ENCODE data around the gene CIDEC. TPM values are rescaled to one million over a fixed set of nuclear protein-coding genes. Genes with fewer than 3 reads are reported as not detected.
"Not testable (repeated sequence)": the region's sequence is repeated elsewhere in the genome, so short reads cannot be mapped to it uniquely, and the experiment has no call there.

Gene CIDEC
- total RNA-seq, 6 experiments from 2014 or later = not detected

GRCh38 chr3:9899289-9899791 is 19.3 kb upstream of the CIDEC start:
- peaks cover 14% of the 10 kb centered on the region for H3K36me3 Mint-ChIP-seq (ENCODE audit: low read depth)
- peaks cover 9% of the 10 kb centered on the region for H3K9me3 Mint-ChIP-seq
- no peak overlapping the region for H3K4me3 Mint-ChIP-seq
- H3K27me3 Mint-ChIP-seq (ENCODE audit: insufficient read depth) = no peaks in the 10 kb centered on the region; the same call in 1 of the 2 replicates
- TF ChIP-seq CTCF (IDR thresholded peaks at IDR 0.05) = no peak
- H3K27ac Mint-ChIP-seq = no peak overlapping the region
- no peak for DNase-seq
- peaks cover 62% of the 10 kb centered on the region for H3K4me1 Mint-ChIP-seq (ENCODE audit: low read depth)

- Mint-ChIP-seq H3K36me3 (ENCODE audit: low read depth) (peaks cover 21% of the 10 kb centered on the region), H3K4me3 (no peak overlapping the region), H3K27me3 (ENCODE audit: insufficient read depth) (no peaks in the 10 kb centered on the region; the same call in 1 of the 2 replicates), H3K27ac (peak overlapping the region; percentile 48), H3K4me1 (ENCODE audit: low read depth) (peaks cover 64% of the 10 kb centered on the region), H3K9me3 (peaks cover 9% of the 10 kb centered on the region)
- DNase-seq = no peak
- TF ChIP-seq CTCF (IDR thresholded peaks at IDR 0.05) = no peak
These were observed 18.6 kb upstream of the CIDEC start for GRCh38 chr3:9898467-9899241.

DNA sequence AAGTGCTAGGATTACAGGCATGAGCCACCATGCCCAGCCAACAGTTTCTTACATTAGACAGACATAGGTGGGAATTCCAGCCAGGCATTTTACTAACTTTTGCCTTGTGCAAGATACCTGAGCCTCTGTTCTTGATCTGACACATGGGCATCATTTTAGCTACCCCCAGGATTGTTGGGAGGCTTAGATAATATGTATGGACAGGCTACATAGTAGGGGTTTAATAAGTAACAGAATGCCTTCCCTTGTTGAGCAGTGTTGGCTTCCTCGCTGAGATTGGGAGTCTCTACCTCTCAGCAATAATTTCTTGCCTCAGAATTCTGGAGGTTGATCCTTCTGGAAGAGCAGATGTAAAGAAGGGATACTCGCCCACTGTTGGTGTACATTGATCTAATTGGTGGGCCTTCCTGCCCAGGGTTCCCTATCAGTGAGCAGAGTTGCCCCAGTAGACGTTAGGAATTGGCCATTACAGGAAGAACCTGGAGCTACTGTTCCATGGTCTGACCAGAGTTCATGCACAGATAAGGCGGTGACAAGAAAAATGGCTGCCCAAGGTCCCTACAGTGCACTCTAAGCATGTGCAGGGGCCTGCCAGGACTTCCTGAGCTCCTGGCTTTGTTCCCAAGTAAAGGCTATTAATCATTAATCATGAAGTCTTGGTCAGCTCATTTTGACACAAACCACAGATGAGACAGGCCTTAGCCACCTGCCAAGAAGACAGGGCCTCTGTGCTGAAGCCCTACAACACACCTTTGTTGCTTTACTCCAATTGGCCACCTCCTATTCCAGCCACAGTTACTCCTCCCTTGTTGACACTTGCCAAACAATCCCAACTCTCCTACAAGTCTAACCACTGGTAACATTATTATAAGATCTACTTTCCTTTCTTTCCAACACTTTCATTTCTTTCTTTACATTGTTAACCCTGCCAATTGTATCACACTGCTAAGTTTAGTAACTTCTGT is 17.6 kb upstream of the CIDEC start:
- Mint-ChIP-seq H3K4me3 (no peak overlapping the region), H3K9me3 (peaks cover 9% of the 10 kb centered on the region), H3K27me3 (ENCODE audit: insufficient read depth) (no peaks in the 10 kb centered on the region; the same call in 1 of the 2 replicates), H3K36me3 (ENCODE audit: low read depth) (peaks cover 31% of the 10 kb centered on the region), H3K27ac (peak overlapping the region; percentile 48), H3K4me1 (ENCODE audit: low read depth) (peaks cover 64% of the 10 kb centered on the region)
- no peak for TF ChIP-seq CTCF (IDR thresholded peaks at IDR 0.05)
- no peak for DNase-seq

DNA sequence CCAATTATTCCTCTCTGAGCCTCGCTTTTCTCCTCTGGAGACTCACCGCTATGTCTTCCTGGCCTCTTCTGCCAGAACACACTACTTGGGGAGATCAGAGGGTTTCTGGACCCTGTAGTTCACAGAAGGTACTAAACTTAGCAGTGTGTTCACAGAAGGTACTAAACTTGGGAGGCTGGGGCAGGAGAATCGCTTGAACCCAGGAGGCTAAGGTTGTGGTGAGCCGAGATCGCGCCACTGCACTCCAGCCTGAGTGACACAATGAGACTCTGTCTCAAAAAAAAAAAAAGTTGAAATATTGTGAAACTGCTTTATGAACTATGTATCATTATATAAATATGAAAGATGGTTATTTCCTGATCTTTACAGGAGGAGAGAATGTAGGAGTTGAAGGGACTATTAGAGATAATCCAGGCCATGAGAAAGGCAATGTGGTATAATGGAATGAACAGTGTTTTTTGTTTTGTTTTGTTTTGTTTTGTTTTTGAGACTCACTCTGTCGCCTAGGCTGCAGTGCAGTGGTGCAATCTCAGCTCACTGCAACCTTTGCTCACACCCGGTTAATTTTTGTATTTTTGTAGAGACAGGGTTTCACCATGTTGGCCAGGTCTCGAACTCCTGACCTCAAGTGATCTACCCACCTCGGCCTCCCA is 16.8 kb upstream of the CIDEC start:
- H3K4me1 Mint-ChIP-seq (ENCODE audit: low read depth) = peaks cover 63% of the 10 kb centered on the region
- H3K36me3 Mint-ChIP-seq (ENCODE audit: low read depth) = peaks cover 37% of the 10 kb centered on the region
- not testable (repeated sequence) for H3K27me3 Mint-ChIP-seq (ENCODE audit: insufficient read depth); DNase-seq; H3K9me3 Mint-ChIP-seq; H3K4me3 Mint-ChIP-seq
- H3K27ac Mint-ChIP-seq = peak overlapping the region; percentile 13; the same call in 1 of the 2 replicates

GRCh38 chr3:9895715-9896114 is 15.7 kb upstream of the CIDEC start:
- not testable (repeated sequence) for H3K9me3 Mint-ChIP-seq; DNase-seq; H3K27ac Mint-ChIP-seq; H3K27me3 Mint-ChIP-seq (ENCODE audit: insufficient read depth); H3K4me3 Mint-ChIP-seq
- Mint-ChIP-seq H3K36me3 (ENCODE audit: low read depth) (peaks cover 45% of the 10 kb centered on the region), H3K4me1 (ENCODE audit: low read depth) (peaks cover 63% of the 10 kb centered on the region)

- Mint-ChIP-seq H3K36me3 (ENCODE audit: low read depth) (peaks cover 45% of the 10 kb centered on the region), H3K4me1 (ENCODE audit: low read depth) (peaks cover 68% of the 10 kb centered on the region), H3K27me3 (ENCODE audit: insufficient read depth) (no peaks in the 10 kb centered on the region; the same call in 1 of the 2 replicates), H3K9me3 (peaks cover 9% of the 10 kb centered on the region), H3K27ac (peak overlapping the region; percentile 54), H3K4me3 (0 out of 2 replicates have a peak overlapping the region, but pooled peaks have one; percentile 0)
- TF ChIP-seq CTCF (IDR thresholded peaks at IDR 0.05) = no peak
- DNase-seq = no peak
These were observed 13.7 kb upstream of the CIDEC start for GRCh38 chr3:9893739-9894138.

Measured in HFFc6 (cell line).